GM06990 (cell line): ENCODE data around the gene DOCK2.

Source experiments
- DNase-seq: peaks from one replicate; pipeline ENCODE4 v3.0.0-alpha.2; 2011; ENCODE audit not compliant: insufficient read length; ENCODE audit errors: extremely low read depth
- H3K27me3 ChIP-seq: replicated peaks from 2 replicates; pipeline ENCODE4 v1.6.0; 2011; ENCODE audit warnings: low read length; ENCODE audit not compliant: control insufficient read depth, insufficient read depth
- H3K36me3 ChIP-seq: 2 replicates; pipeline ENCODE4 v1.5.1; 2011; ENCODE audit warnings: low read length; ENCODE audit not compliant: control insufficient read depth, insufficient read depth
- H3K4me3 ChIP-seq: replicated peaks from 2 replicates; pipeline ENCODE4 v1.5.1; 2011; ENCODE audit warnings: low read depth, mild to moderate bottlenecking, control low read depth, low read length
- TF ChIP-seq, protein P1 (sequence below): IDR thresholded peaks from 2 replicates; pipeline ENCODE4 v1.5.1; 2011; ENCODE audit warnings: low read length, control low read depth, mild to moderate bottlenecking, inconsistent platforms; ENCODE audit not compliant: insufficient read depth, poor library complexity, severe bottlenecking

Gene DOCK2

DNA sequence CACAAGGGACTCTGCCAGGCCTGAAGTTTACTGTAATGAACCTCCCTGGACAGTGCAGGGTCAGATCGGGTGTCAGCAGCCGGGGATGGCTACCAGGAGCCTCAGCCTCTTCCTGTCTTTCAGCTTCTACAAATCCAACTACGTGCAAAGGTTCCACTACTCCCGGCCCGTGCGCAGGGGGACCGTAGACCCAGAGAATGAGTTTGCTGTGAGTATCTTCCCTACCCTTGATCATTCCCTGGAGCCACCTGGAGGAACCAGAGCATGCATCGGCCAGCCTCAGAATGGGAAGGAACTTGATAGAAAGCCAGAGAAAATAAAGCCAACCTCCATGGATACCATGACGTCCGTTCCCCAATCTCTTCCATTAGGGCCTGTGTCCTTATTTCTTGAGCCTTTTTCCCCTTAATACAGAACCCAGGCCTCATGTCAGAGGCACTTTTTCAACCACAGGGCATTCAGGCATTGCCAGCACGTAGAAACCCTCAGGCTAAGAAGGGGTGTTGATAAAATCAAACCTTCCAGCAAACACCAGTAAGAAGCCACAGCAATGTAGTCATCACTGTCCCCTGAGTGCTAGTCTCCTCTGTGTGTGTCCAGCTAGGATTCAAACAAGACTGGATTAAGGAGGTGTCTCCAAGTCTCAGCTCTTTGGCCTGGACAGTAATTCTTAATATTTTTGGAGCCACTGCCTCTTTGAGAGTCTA is 419.6 kb downstream of the DOCK2 start:
- TF ChIP-seq, protein P1, sequence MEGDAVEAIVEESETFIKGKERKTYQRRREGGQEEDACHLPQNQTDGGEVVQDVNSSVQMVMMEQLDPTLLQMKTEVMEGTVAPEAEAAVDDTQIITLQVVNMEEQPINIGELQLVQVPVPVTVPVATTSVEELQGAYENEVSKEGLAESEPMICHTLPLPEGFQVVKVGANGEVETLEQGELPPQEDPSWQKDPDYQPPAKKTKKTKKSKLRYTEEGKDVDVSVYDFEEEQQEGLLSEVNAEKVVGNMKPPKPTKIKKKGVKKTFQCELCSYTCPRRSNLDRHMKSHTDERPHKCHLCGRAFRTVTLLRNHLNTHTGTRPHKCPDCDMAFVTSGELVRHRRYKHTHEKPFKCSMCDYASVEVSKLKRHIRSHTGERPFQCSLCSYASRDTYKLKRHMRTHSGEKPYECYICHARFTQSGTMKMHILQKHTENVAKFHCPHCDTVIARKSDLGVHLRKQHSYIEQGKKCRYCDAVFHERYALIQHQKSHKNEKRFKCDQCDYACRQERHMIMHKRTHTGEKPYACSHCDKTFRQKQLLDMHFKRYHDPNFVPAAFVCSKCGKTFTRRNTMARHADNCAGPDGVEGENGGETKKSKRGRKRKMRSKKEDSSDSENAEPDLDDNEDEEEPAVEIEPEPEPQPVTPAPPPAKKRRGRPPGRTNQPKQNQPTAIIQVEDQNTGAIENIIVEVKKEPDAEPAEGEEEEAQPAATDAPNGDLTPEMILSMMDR = no peak
- DNase-seq = no peak

DNA sequence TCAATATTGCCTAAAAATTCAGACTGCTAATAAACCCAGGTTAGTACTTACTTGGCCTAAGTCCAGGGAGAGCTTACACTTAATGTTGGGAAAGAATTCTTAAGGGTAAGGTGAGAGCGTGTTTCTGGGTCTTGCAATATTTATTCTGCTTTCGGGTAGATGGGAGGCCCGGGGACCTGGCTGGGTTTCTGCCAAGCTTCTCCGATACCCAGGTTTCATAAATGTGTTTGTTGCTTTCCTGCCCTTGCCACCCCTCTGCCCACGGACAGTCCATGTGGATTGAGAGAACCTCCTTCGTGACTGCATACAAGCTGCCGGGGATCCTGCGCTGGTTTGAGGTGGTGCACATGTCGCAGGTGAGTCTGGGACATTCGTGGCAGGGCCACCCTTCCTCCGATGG is 420.2 kb downstream of the DOCK2 start:
- H3K36me3 ChIP-seq = peaks cover 34% of the 10 kb centered on the region
- H3K4me3 ChIP-seq = no peak overlapping the region
- no peak for DNase-seq
- TF ChIP-seq, protein P1 = no peak
- no peaks in the 10 kb centered on the region for H3K27me3 ChIP-seq

More for the DNA sequence above, 419.6 kb downstream of the DOCK2 start:
- Histone ChIP-seq H3K4me3 (no peak overlapping the region), H3K27me3 (no peaks in the 10 kb centered on the region), H3K36me3 (peaks cover 36% of the 10 kb centered on the region)

DNA sequence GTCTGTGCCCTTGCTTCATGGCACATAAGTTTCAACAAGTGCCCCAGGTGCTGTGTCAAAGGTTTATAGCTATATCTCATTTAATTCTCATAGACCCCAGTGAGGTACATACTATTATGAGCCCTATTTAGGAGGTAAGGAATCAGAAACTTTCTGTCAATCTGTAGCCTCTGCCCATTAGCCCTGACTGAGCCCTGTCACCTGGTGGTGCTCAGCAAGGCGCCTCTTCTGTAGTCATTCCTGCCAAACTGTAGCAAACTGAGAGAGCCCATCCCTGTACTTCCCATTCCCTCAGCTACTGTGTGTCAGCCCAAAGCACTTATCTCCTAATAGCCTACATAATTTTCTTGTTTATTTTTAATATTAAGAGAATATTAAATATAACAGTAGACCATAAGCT is 422.1 kb downstream of the DOCK2 start:
- no peak for DNase-seq
- TF ChIP-seq, protein P1 = no peak
- H3K4me3 ChIP-seq = no peak overlapping the region
- H3K36me3 ChIP-seq = peaks cover 35% of the 10 kb centered on the region
- no peaks in the 10 kb centered on the region for H3K27me3 ChIP-seq

DNA sequence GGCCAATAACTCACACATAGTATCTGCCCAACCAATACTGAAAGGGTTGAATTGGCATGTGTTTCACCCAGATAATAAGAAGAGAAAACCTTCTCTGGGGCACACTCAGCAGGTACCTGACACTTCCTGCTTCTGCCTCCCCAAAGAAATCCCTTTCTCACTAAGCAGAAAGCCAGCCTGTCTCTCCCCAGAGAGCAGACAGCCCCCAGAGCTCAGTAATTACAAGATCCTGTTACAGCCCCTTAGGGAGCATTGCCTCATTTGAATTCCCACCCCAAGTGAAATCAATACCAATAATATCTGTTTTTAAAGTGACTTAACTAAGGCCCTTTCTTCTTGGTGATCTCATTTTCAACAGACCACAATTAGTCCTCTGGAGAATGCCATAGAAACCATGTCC is 430.1 kb downstream of the DOCK2 start:
- Histone ChIP-seq H3K4me3 (no peak overlapping the region), H3K36me3 (peaks cover 30% of the 10 kb centered on the region), H3K27me3 (no peaks in the 10 kb centered on the region)
- TF ChIP-seq, protein P1 = no peak
- DNase-seq = no peak

DNA sequence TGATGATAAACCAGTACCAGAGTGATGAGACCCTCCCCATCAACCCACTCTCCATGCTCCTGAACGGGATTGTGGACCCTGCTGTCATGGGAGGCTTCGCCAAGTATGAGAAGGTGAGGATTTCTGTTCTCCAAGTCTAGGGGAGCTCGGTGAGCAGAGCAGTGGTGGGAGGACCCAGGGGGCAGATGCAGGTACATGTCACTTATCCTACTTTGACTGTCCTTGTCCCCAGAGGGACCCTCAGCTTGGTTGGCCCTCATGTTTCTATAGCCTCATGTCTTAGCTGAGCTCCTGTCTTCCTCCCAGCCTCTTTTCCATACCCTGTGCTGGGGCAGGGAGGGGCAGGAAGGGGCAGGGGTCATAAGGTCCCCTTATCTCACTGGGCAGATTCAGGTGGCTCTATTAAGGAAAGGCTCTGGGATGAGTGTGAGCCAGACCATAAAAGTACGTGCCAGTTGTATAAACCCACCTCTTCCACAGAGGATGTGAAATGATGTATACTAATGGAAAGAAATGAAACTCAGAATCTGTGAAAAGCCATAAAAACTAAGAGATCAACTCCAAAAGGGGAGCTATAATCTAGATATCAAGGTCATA is 430.6 kb downstream of the DOCK2 start:
- no peak for DNase-seq
- peaks cover 30% of the 10 kb centered on the region for H3K36me3 ChIP-seq

More for the DNA sequence above, 430.6 kb downstream of the DOCK2 start:
- H3K4me3 ChIP-seq = no peak overlapping the region
- no peaks in the 10 kb centered on the region for H3K27me3 ChIP-seq
- TF ChIP-seq, protein P1 = no peak
